Neural cell (in vitro differentiated cells): Measurements from ENCODE around the gene DROSHA. TPM values are rescaled to one million over a fixed set of nuclear protein-coding genes. Genes with fewer than 3 reads are reported as not detected.

Experiments
- H2AFZ ChIP-seq: fragments of 200-600, 300-800 bp; sonication (generic), shearing (Covaris generic); 2 replicates; pipeline ENCODE4 v1.6.0; 2014; ENCODE audit warnings: low read depth, mild to moderate bottlenecking, antibody characterized with exemption, low read length, moderate library complexity
- H3F3A ChIP-seq: fragments of 200-600 bp; shearing (Covaris generic); 2 replicates; pipeline ENCODE4 v1.6.1; 2016; ENCODE audit warnings: mild to moderate bottlenecking, moderate library complexity, mixed read lengths, antibody characterized with exemption, low read length; ENCODE audit not compliant: insufficient read depth, poor library complexity, severe bottlenecking
- H3K27ac ChIP-seq: fragments of 200-600, 300-800 bp; sonication (generic), shearing (Covaris generic); 2 replicates; pipeline ENCODE4 v1.5.1; 2014; ENCODE audit warnings: mild to moderate bottlenecking, low read length, moderate library complexity
- H3K27me3 ChIP-seq: fragments of 300-800, 200-600 bp; sonication (generic), shearing (Covaris generic); 2 replicates; pipeline ENCODE4 v1.6.0; 2014; ENCODE audit warnings: mild to moderate bottlenecking, low read depth, low read length, moderate library complexity; ENCODE audit not compliant: insufficient read depth
- H3K36me3 ChIP-seq: fragments of 300-800, 200-600 bp; sonication (generic), shearing (Covaris generic); 2 replicates; pipeline ENCODE4 v1.5.1; 2014; ENCODE audit warnings: mild to moderate bottlenecking, antibody characterized with exemption, low read length, moderate library complexity; ENCODE audit not compliant: insufficient read depth
- H3K4me2 ChIP-seq: fragments of 300-800, 200-600 bp; sonication (generic), shearing (Covaris generic); 2 replicates; pipeline ENCODE4 v1.6.0; 2014; ENCODE audit warnings: mild to moderate bottlenecking, low read length
- H3K4me3 ChIP-seq: fragments of 300-800, 200-600 bp; sonication (generic), shearing (Covaris generic); 2 replicates; pipeline ENCODE4 v1.5.1; 2014; ENCODE audit warnings: mild to moderate bottlenecking, low read length, moderate library complexity
- H3K79me2 ChIP-seq: fragments of 200-600 bp; shearing (Covaris generic); replicated peaks from 2 replicates; pipeline ENCODE4 v1.6.0; 2014; ENCODE audit warnings: mild to moderate bottlenecking, low read length, moderate library complexity; ENCODE audit not compliant: insufficient read depth
- H3K9ac ChIP-seq: fragments of 300-800, 200-600 bp; sonication (generic), shearing (Covaris generic); 2 replicates; pipeline ENCODE4 v1.6.1; 2016; ENCODE audit warnings: mild to moderate bottlenecking, low read length, mixed read lengths
- H3K9me2 ChIP-seq: fragments of 200-600 bp; shearing (Covaris generic); 2 replicates; pipeline ENCODE4 v1.6.1; 2016; ENCODE audit warnings: mild to moderate bottlenecking, low read length, mixed read lengths; ENCODE audit not compliant: insufficient read depth
- H3K9me3 ChIP-seq: fragments of 200-600, 300-800 bp; sonication (generic), shearing (Covaris generic); 2 replicates; pipeline ENCODE4 v1.6.1; 2016; ENCODE audit warnings: mild to moderate bottlenecking, mixed run types, low read length, moderate library complexity, mixed read lengths
- H4K20me1 ChIP-seq: fragments of 200-600 bp; shearing (Covaris generic); 2 replicates; pipeline ENCODE4 v1.6.1; 2016; ENCODE audit warnings: mild to moderate bottlenecking, mixed run types; ENCODE audit not compliant: insufficient read depth
- EP300 ChIP-seq: fragments of 450-650 bp; conservative IDR thresholded peaks from 2 replicates; pipeline ENCODE4 v1.6.1; 2014; ENCODE audit warnings: antibody characterized with exemption, mild to moderate bottlenecking, moderate library complexity; ENCODE audit not compliant: poor library complexity, severe bottlenecking
- EZH2 ChIP-seq: fragments of 200-600, 300-800 bp; shearing (Covaris generic), sonication (generic); IDR thresholded peaks from 2 replicates; pipeline ENCODE4 v1.6.1; 2014; ENCODE audit warnings: antibody characterized with exemption, low read length, borderline replicate concordance, mild to moderate bottlenecking; ENCODE audit not compliant: insufficient read depth, poor library complexity, severe bottlenecking
- MXI1 ChIP-seq: fragments of 450-650 bp; conservative IDR thresholded peaks from 2 replicates; pipeline ENCODE4 v1.6.1; 2014; ENCODE audit warnings: antibody characterized with exemption, mild to moderate bottlenecking; ENCODE audit not compliant: poor library complexity, severe bottlenecking
- POLR2AphosphoS5 ChIP-seq: IDR thresholded peaks from 2 replicates; pipeline ENCODE4 v1.6.1; 2012
- RAD21 ChIP-seq: fragments of 450-650 bp; conservative IDR thresholded peaks from 2 replicates; pipeline ENCODE4 v1.6.1; 2014; ENCODE audit warnings: antibody characterized with exemption, mild to moderate bottlenecking, moderate library complexity
- SMC3 ChIP-seq: fragments of 450-650 bp; conservative IDR thresholded peaks from 2 replicates; pipeline ENCODE4 v1.6.1; 2014; ENCODE audit warnings: antibody characterized with exemption, mild to moderate bottlenecking, moderate library complexity; ENCODE audit not compliant: poor library complexity
- TAF1 ChIP-seq: IDR thresholded peaks from 2 replicates; pipeline ENCODE4 v1.6.1; 2012; ENCODE audit warnings: low read depth
- polyA plus RNA-seq: library from polyadenylated mRNA; depleted of rRNA; stranded (reverse); fragments of >200 nt; gene quantifications from 2 replicates; pipeline ENCODE4 v1.2.3, GENCODE V29; 2014
- TF ChIP-seq, protein P1 (sequence below): fragments of 450-650 bp; IDR thresholded peaks from 2 replicates; pipeline ENCODE4 v1.5.1; 2014; ENCODE audit warnings: antibody characterized with exemption, mild to moderate bottlenecking, moderate library complexity; ENCODE audit not compliant: poor library complexity, severe bottlenecking
- TF ChIP-seq, protein P2 (sequence below): IDR thresholded peaks from 2 replicates; pipeline ENCODE4 v1.6.1; 2012; ENCODE audit warnings: borderline replicate concordance

Gene DROSHA
- polyA plus RNA-seq, 1 donor from 2014 or later = 88.5 TPM

DNA sequence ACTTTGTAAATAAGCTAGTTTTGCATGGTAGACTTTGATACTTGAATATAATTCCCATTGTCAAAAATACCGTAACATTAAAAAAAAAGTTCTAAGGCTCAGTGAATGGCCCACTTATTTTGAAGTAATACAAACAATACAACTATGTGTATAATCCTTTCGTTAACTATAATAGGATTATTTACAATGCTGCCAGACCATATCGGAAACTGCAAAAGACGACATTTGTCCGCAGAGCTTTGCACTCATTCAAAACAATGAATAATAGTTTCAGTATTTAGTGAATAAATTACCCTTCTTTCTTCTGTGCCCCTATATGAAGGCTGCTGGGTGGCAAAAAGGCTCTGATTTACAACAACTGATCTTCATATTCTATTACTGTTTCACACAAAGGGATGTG is 121.8 kb downstream of the DROSHA start:
- Histone ChIP-seq H3K36me3 (no peaks in the 10 kb centered on the region), H3K9me3 (no peaks in the 10 kb centered on the region), H3K9me2 (no peaks in the 10 kb centered on the region), H3K27me3 (no peaks in the 10 kb centered on the region), H3K9ac (no peak overlapping the region), H3K27ac (no peak overlapping the region), H3F3A (no peaks in the 10 kb centered on the region), H3K4me3 (no peak overlapping the region), H3K79me2 (no peaks in the 10 kb centered on the region), H2AFZ (no peak overlapping the region), H3K4me2 (no peak overlapping the region), H4K20me1 (no peaks in the 10 kb centered on the region)
- no peak for TF ChIP-seq EZH2

DNA sequence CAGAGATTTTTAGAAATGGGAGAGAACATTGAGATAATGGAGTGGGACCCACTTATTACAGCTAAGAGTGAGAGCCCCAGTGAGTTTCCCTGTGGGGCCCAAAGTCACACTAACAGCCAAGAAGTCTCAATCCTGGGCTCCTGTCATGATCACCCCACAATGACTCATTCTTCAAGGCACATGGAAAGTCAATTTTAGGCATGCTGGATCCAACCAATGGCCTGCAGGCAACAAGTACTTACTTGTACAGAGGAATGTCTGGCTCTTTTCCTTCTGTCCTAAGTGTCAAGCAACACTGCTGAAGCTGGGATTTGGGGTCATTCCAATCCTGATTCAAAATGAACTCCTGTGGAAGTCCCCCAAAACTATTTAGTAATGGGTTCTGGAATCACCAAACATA is 123.1 kb downstream of the DROSHA start:
- no peaks in the 10 kb centered on the region for H3K36me3 ChIP-seq
- no peak overlapping the region for H3K4me2 ChIP-seq
- H3K9me2 ChIP-seq = no peaks in the 10 kb centered on the region
- H4K20me1 ChIP-seq = no peaks in the 10 kb centered on the region
- no peak overlapping the region for H3K4me3 ChIP-seq
- no peaks in the 10 kb centered on the region for H3K9me3 ChIP-seq
- no peaks in the 10 kb centered on the region for H3K79me2 ChIP-seq
- no peak overlapping the region for H2AFZ ChIP-seq
- H3K9ac ChIP-seq = no peak overlapping the region
- TF ChIP-seq, protein P1, sequence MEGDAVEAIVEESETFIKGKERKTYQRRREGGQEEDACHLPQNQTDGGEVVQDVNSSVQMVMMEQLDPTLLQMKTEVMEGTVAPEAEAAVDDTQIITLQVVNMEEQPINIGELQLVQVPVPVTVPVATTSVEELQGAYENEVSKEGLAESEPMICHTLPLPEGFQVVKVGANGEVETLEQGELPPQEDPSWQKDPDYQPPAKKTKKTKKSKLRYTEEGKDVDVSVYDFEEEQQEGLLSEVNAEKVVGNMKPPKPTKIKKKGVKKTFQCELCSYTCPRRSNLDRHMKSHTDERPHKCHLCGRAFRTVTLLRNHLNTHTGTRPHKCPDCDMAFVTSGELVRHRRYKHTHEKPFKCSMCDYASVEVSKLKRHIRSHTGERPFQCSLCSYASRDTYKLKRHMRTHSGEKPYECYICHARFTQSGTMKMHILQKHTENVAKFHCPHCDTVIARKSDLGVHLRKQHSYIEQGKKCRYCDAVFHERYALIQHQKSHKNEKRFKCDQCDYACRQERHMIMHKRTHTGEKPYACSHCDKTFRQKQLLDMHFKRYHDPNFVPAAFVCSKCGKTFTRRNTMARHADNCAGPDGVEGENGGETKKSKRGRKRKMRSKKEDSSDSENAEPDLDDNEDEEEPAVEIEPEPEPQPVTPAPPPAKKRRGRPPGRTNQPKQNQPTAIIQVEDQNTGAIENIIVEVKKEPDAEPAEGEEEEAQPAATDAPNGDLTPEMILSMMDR = no peak
- TF ChIP-seq SMC3 (no peak), TAF1 (no peak), POLR2AphosphoS5 (no peak), RAD21 (no peak), MXI1 (no peak), EZH2 (no peak), EP300 (no peak)
- H3K27ac ChIP-seq = no peak overlapping the region
- H3K27me3 ChIP-seq = no peaks in the 10 kb centered on the region
- H3F3A ChIP-seq = no peaks in the 10 kb centered on the region

DNA sequence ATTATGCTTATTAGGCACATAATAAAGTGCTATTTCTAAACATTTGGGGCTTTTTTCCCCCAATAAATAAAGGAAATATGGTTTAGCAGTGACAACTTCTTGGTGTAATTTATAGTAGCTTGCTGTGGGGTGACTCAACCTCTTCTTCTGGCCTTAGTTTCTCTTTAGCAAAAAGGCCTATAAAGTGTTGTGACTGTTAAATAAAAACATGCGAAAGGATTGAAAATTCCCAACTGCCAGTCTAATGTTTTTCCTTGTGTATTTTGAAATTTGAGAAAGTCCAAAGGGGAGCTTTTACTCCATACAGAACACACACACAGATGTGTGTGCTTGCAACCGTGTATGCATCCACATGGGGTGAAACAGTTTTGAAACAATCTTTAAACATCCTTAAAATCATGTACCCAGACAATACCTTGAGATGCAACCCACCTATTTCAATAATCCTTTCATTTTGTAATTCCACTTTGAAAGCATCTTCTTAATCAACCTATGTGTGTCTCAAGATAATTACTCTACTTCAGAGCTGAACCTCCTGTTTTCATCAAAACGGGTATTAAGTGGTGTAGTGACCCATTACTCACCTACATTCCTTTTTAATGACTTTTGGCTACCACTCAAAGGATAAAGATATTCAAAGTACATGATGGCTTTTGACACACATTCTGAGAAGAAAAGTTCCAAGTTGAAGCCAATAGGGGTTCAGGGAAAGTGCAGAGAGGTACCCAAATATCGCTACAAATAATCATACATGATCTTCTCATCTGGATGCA is 123.8 kb downstream of the DROSHA start:
- no peak for TF ChIP-seq TAF1
- no peak for TF ChIP-seq EP300
- TF ChIP-seq EZH2 = no peak
- no peak for TF ChIP-seq MXI1
- TF ChIP-seq RAD21 = no peak
- TF ChIP-seq SMC3 = no peak
- Histone ChIP-seq H3K79me2 (no peaks in the 10 kb centered on the region), H3K27me3 (no peaks in the 10 kb centered on the region), H3K36me3 (no peaks in the 10 kb centered on the region), H3K9me2 (no peaks in the 10 kb centered on the region), H3K4me3 (no peak overlapping the region), H2AFZ (no peak overlapping the region), H4K20me1 (no peaks in the 10 kb centered on the region), H3K4me2 (no peak overlapping the region), H3K9ac (no peak overlapping the region), H3K9me3 (no peaks in the 10 kb centered on the region), H3K27ac (no peak overlapping the region), H3F3A (no peaks in the 10 kb centered on the region)

DNA sequence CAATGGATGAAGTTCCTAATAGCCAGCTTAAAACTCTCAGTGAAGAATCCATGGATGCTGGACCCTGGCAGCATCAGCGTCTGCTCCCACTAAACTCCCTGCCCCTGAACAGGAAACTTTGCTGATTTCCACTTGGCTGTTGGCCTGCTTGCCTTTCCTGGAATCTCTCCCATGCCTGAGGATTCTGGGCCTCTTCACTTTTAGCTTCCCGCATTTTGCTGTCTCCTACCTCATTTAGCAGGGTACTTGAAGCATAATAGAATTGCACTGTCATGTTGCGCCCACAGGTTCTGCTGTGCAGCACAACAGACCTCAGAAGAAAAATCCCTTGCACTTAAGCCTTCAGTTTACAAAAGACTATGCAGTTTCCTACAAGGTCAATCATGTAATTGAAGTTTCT is 127.6 kb downstream of the DROSHA start:
- H3K27me3 ChIP-seq = no peaks in the 10 kb centered on the region
- H3K36me3 ChIP-seq = no peaks in the 10 kb centered on the region
- TF ChIP-seq, protein P1 = no peak
- TF ChIP-seq TAF1 = no peak
- TF ChIP-seq MXI1 = no peak
- TF ChIP-seq POLR2AphosphoS5 = no peak
- TF ChIP-seq RAD21 = no peak
- no peak for TF ChIP-seq SMC3
- TF ChIP-seq, protein P2, sequence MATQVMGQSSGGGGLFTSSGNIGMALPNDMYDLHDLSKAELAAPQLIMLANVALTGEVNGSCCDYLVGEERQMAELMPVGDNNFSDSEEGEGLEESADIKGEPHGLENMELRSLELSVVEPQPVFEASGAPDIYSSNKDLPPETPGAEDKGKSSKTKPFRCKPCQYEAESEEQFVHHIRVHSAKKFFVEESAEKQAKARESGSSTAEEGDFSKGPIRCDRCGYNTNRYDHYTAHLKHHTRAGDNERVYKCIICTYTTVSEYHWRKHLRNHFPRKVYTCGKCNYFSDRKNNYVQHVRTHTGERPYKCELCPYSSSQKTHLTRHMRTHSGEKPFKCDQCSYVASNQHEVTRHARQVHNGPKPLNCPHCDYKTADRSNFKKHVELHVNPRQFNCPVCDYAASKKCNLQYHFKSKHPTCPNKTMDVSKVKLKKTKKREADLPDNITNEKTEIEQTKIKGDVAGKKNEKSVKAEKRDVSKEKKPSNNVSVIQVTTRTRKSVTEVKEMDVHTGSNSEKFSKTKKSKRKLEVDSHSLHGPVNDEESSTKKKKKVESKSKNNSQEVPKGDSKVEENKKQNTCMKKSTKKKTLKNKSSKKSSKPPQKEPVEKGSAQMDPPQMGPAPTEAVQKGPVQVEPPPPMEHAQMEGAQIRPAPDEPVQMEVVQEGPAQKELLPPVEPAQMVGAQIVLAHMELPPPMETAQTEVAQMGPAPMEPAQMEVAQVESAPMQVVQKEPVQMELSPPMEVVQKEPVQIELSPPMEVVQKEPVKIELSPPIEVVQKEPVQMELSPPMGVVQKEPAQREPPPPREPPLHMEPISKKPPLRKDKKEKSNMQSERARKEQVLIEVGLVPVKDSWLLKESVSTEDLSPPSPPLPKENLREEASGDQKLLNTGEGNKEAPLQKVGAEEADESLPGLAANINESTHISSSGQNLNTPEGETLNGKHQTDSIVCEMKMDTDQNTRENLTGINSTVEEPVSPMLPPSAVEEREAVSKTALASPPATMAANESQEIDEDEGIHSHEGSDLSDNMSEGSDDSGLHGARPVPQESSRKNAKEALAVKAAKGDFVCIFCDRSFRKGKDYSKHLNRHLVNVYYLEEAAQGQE = no peak
- TF ChIP-seq EP300 = no peak
- no peak overlapping the region for H3K27ac ChIP-seq
- H3K9me2 ChIP-seq = no peaks in the 10 kb centered on the region
- no peaks in the 10 kb centered on the region for H4K20me1 ChIP-seq
- H3K9ac ChIP-seq = no peak overlapping the region
- no peak overlapping the region for H3K4me2 ChIP-seq
- H3K9me3 ChIP-seq = no peaks in the 10 kb centered on the region
- H3K79me2 ChIP-seq = no peaks in the 10 kb centered on the region
- no peaks in the 10 kb centered on the region for H3F3A ChIP-seq
- no peak overlapping the region for H2AFZ ChIP-seq
- H3K4me3 ChIP-seq = no peak overlapping the region
